Osteocyte (in vitro differentiated cells): ENCODE measurements around the gene EDEM1. TPM values are rescaled to one million over a fixed set of nuclear protein-coding genes. Genes with fewer than 3 reads are reported as not detected.

ENCODE experiments used
- DNase-seq: peaks from one replicate; pipeline ENCODE4 v3.0.0; 2021; ENCODE audit warnings: mixed read lengths; ENCODE audit not compliant: unreplicated experiment; ENCODE audit errors: extremely low spot score
- H3K27ac Mint-ChIP-seq: one replicate; pipeline ENCODE4 v1.8.0; 2021; ENCODE audit warnings: mild to moderate bottlenecking, mixed read lengths; ENCODE audit not compliant: unreplicated experiment
- H3K27me3 Mint-ChIP-seq: one replicate; pipeline ENCODE4 v1.8.0; 2021; ENCODE audit warnings: mixed read lengths; ENCODE audit not compliant: unreplicated experiment
- H3K36me3 Mint-ChIP-seq: one replicate; pipeline ENCODE4 v1.8.0; 2021; ENCODE audit warnings: mixed read lengths; ENCODE audit not compliant: unreplicated experiment
- H3K4me1 Mint-ChIP-seq: one replicate; pipeline ENCODE4 v1.8.0; 2021; ENCODE audit warnings: mixed read lengths; ENCODE audit not compliant: unreplicated experiment
- H3K4me3 Mint-ChIP-seq: one replicate; pipeline ENCODE4 v1.8.0; 2021; ENCODE audit warnings: mild to moderate bottlenecking, moderate library complexity, mixed read lengths; ENCODE audit not compliant: unreplicated experiment
- H3K9me3 Mint-ChIP-seq: one replicate; pipeline ENCODE4 v1.8.0; 2021; ENCODE audit warnings: mixed read lengths; ENCODE audit not compliant: unreplicated experiment
- CTCF ChIP-seq: fragments of 200-600 bp; sonication (generic); IDR thresholded peaks from 2 replicates; pipeline ENCODE4 v1.5.0; 2021; ENCODE audit warnings: antibody characterized with exemption, mild to moderate bottlenecking, moderate library complexity
- total RNA-seq: library from RNA; stranded (reverse); gene quantifications from 2 replicates; pipeline ENCODE4 v1.2.1, GENCODE V29; 2021

EDEM1 gene
- total RNA-seq, 1 donor from 2014 or later, result 45.9 TPM

GRCh38 chr3:5198986-5199731 lies 11.7 kb downstream of the EDEM1 start:
- no peak for DNase-seq

GRCh38 chr3:5201536-5201935 lies 14.0 kb downstream of the EDEM1 start:
- no peak for TF ChIP-seq CTCF
- Mint-ChIP-seq H3K27ac (peak overlapping the region; percentile 45), H3K4me3 (no peak overlapping the region), H3K36me3 (peaks cover 58% of the 10 kb centered on the region), H3K27me3 (no peaks in the 10 kb centered on the region), H3K4me1 (peaks cover 26% of the 10 kb centered on the region), H3K9me3 (no peaks in the 10 kb centered on the region)
- DNase-seq, result no peak

More at GRCh38 chr3:5198986-5199731, 11.7 kb downstream of the EDEM1 start:
- no peaks in the 10 kb centered on the region for H3K9me3 Mint-ChIP-seq
- H3K4me1 Mint-ChIP-seq, result peaks cover 45% of the 10 kb centered on the region
- no peaks in the 10 kb centered on the region for H3K27me3 Mint-ChIP-seq
- no peak for TF ChIP-seq CTCF
- H3K27ac Mint-ChIP-seq, result peak overlapping the region; percentile 92
- H3K36me3 Mint-ChIP-seq, result peaks cover 50% of the 10 kb centered on the region
- H3K4me3 Mint-ChIP-seq, result no peak overlapping the region

- peaks cover 19% of the 10 kb centered on the region for H3K4me1 Mint-ChIP-seq
- H3K36me3 Mint-ChIP-seq, result peaks cover 56% of the 10 kb centered on the region
- no peaks in the 10 kb centered on the region for H3K27me3 Mint-ChIP-seq
- H3K27ac Mint-ChIP-seq, result peak overlapping the region; percentile 45
- TF ChIP-seq CTCF, result no peak
- no peak overlapping the region for H3K4me3 Mint-ChIP-seq
- H3K9me3 Mint-ChIP-seq, result no peaks in the 10 kb centered on the region
- DNase-seq, result no peak
Measured at GRCh38 chr3:5202222-5202621, 14.7 kb downstream of the EDEM1 start.

- H3K36me3 Mint-ChIP-seq, result peaks cover 67% of the 10 kb centered on the region
- H3K4me1 Mint-ChIP-seq, result peaks cover 2% of the 10 kb centered on the region
- no peaks in the 10 kb centered on the region for H3K27me3 Mint-ChIP-seq
- no peak overlapping the region for H3K27ac Mint-ChIP-seq
- no peak for DNase-seq
- no peaks in the 10 kb centered on the region for H3K9me3 Mint-ChIP-seq
- TF ChIP-seq CTCF, result no peak
- H3K4me3 Mint-ChIP-seq, result no peak overlapping the region
Measured at GRCh38 chr3:5205165-5205941, 17.8 kb downstream of the EDEM1 start.

- H3K9me3 Mint-ChIP-seq, result no peaks in the 10 kb centered on the region
- DNase-seq, result no peak
- H3K36me3 Mint-ChIP-seq, result peaks cover 69% of the 10 kb centered on the region
- H3K27ac Mint-ChIP-seq, result no peak overlapping the region
- H3K4me1 Mint-ChIP-seq, result no peaks in the 10 kb centered on the region
- no peak overlapping the region for H3K4me3 Mint-ChIP-seq
- no peak for TF ChIP-seq CTCF
- H3K27me3 Mint-ChIP-seq, result no peaks in the 10 kb centered on the region
Measured at GRCh38 chr3:5210926-5211325, 23.4 kb downstream of the EDEM1 start.
